K562 (cell line): Measurements from ENCODE around the gene NOP14. TPM values are rescaled to one million over a fixed set of nuclear protein-coding genes. Genes with fewer than 3 reads are reported as not detected.

Source experiments
- MIER1 ChIP-seq: fragments of 450-650 bp; IDR thresholded peaks from 2 replicates; pipeline ENCODE4 v1.6.1; 2016; ENCODE audit warnings: antibody characterized with exemption, mild to moderate bottlenecking, low read depth
- MYBL2 ChIP-seq, 2 experiments: fragments of 450-650 bp in 1 of 2; sonication (generic) in 1 of 2; formaldehyde crosslinking in 1 of 2; IDR thresholded peaks; 2 replicates each; pipeline versions ENCODE4 v1.6.1 to v1.8.1; 2017 to 2022; ENCODE audit warnings: borderline replicate concordance in 1 of 2, inconsistent platforms in 1 of 2, low read depth in 1 of 2, mild to moderate bottlenecking in 1 of 2, missing genetic modification reagents in 1 of 2, moderate library complexity in 1 of 2
- NFIC ChIP-seq: fragments of 450-650 bp; IDR thresholded peaks from 2 replicates; pipeline ENCODE4 v1.6.1; 2017; ENCODE audit warnings: mild to moderate bottlenecking, inconsistent platforms
- POLR2AphosphoS5 ChIP-seq: IDR thresholded peaks from 2 replicates; pipeline ENCODE4 v1.6.1; 2011; ENCODE audit warnings: mild to moderate bottlenecking, low read depth, low read length, moderate library complexity; ENCODE audit not compliant: control insufficient read depth, insufficient read depth
- POLR2G ChIP-seq: fragments of 200-400 bp; formaldehyde crosslinking; IDR thresholded peaks from 2 replicates; pipeline ENCODE4 v1.6.1; 2017; ENCODE audit warnings: low read depth, mild to moderate bottlenecking, antibody characterized with exemption, low read length, moderate library complexity
- PYGO2 ChIP-seq: fragments of 450-650 bp; IDR thresholded peaks from 2 replicates; pipeline ENCODE4 v1.6.1; 2016; ENCODE audit warnings: mild to moderate bottlenecking, missing genetic modification characterization, moderate library complexity, missing compliant biosample characterization
- RBM17 ChIP-seq: fragments of 200-400 bp; formaldehyde crosslinking; IDR thresholded peaks from 2 replicates; pipeline ENCODE4 v1.6.1; 2017; ENCODE audit warnings: low read depth, mild to moderate bottlenecking, low read length, borderline replicate concordance
- ZSCAN32 ChIP-seq: fragments of 450-650 bp; formaldehyde crosslinking; IDR thresholded peaks from 2 replicates; pipeline ENCODE4 v1.4.0; 2020; ENCODE audit warnings: mild to moderate bottlenecking, moderate library complexity
- polyA plus RNA-seq, 8 experiments: library from polyadenylated mRNA; depleted of rRNA in 4 of 8; stranded (reverse) in 5 of 8; unstranded in 3 of 8; fragments of >200 nt; fragmentation: Nextera tagmentation in 2 of 8; fragmentation: Illumina TruSeq in 1 of 8; extraction: Ambion mirVana in 2 of 8; extraction: Trizol in 1 of 8; gene quantifications; 2 replicates each; pipeline versions ENCODE4 v1.2.1 to v1.2.3, GENCODE V29; 2011 to 2014; ENCODE audit warnings: inconsistent platforms in 1 of 8, missing spikeins in 1 of 8
- total RNA-seq, 7 experiments: library from RNA; depleted of rRNA in 6 of 7; stranded (reverse); fragments of >200 nt in 6 of 7; fragmentation: Illumina TruSeq in 2 of 7; extraction: Trizol in 2 of 7; gene quantifications; 2 replicates each; pipeline versions ENCODE4 v1.2.1 to v1.2.3, GENCODE V29; 2011 to 2021; ENCODE audit warnings: low replicate concordance in 1 of 7
- TF ChIP-seq, protein P1 (sequence below): fragments of 250-450 bp; sonication (Bioruptor Pico); IDR thresholded peaks from 2 replicates; pipeline ENCODE4 v1.5.0; 2020; ENCODE audit warnings: mild to moderate bottlenecking
- TF ChIP-seq, protein P2 (sequence below): fragments of 450-650 bp; conservative IDR thresholded peaks from 2 replicates; pipeline ENCODE4 v1.6.1; 2016; ENCODE audit warnings: missing genetic modification characterization, low read depth, mild to moderate bottlenecking, control low read depth, missing compliant biosample characterization
- TF ChIP-seq, protein P3 (sequence below): sonication (generic); formaldehyde crosslinking; IDR thresholded peaks from 2 replicates; pipeline ENCODE4 v1.5.0; 2020; ENCODE audit warnings: missing genetic modification reagents

The NOP14 gene
- total and polyA plus RNA-seq, 9 of the 15 experiments (the other 6 are each of a cell fraction or from before 2014, with no cell fraction given): 12.7 to 76.0 (median 50.9) TPM

DNA sequence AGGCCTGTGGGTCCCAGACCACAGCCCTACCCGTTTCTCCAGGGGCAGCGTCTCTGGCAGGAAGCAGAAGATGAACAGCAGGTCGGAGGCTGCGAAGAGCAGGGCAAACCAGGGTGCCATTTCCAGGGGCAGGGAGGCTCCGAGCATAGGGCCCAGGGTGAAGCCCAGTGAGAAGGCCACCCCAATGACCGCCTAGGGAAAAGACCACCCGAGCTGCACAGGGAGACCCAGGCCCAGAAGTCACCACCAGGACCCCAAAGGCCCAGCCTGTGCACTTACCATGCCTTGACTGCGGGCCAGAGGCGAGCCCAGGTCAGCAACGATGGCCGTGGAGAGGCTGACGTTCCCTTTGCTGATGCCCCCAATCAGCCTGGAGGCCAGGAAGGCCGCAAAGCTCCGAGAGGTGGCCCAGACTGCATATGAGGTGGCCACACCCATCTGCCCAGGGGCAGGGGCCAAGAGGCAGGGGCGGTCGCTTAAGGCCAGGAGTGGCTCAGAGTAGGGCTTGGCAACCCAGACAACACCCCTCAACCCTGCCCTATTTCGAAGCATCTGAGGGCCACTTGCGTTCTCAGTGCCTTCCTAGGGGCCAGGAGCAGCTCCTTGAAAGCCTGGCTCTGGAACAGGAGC lies 30.8 kb downstream of the NOP14 start (continued):
- TF ChIP-seq POLR2AphosphoS5 (no peak), RBM17 (no peak), POLR2G (peak; percentile 2; the same call in 1 of the 2 replicates), PYGO2 (tag) (no peak), NFIC (no peak), MYBL2 (IDR thresholded peaks at IDR 0.05; ENCODE audit: low read depth) (no peak), MYBL2 (CRISPR knock-in tag; IDR thresholded peaks at IDR 0.05; ENCODE audit: borderline replicate concordance) (0 out of 2 replicates have a peak, but pooled peaks have one; percentile 24), ZSCAN32 (CRISPR knock-in tag) (no peak), MIER1 (no peak)
- TF ChIP-seq, protein P1, sequence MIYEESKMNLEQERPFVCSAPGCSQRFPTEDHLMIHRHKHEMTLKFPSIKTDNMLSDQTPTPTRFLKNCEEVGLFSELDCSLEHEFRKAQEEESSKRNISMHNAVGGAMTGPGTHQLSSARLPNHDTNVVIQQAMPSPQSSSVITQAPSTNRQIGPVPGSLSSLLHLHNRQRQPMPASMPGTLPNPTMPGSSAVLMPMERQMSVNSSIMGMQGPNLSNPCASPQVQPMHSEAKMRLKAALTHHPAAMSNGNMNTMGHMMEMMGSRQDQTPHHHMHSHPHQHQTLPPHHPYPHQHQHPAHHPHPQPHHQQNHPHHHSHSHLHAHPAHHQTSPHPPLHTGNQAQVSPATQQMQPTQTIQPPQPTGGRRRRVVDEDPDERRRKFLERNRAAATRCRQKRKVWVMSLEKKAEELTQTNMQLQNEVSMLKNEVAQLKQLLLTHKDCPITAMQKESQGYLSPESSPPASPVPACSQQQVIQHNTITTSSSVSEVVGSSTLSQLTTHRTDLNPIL (CRISPR knock-in tag): no peak
- TF ChIP-seq, protein P2, sequence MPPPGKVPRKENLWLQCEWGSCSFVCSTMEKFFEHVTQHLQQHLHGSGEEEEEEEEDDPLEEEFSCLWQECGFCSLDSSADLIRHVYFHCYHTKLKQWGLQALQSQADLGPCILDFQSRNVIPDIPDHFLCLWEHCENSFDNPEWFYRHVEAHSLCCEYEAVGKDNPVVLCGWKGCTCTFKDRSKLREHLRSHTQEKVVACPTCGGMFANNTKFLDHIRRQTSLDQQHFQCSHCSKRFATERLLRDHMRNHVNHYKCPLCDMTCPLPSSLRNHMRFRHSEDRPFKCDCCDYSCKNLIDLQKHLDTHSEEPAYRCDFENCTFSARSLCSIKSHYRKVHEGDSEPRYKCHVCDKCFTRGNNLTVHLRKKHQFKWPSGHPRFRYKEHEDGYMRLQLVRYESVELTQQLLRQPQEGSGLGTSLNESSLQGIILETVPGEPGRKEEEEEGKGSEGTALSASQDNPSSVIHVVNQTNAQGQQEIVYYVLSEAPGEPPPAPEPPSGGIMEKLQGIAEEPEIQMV (tag): no peak
- TF ChIP-seq, protein P3, sequence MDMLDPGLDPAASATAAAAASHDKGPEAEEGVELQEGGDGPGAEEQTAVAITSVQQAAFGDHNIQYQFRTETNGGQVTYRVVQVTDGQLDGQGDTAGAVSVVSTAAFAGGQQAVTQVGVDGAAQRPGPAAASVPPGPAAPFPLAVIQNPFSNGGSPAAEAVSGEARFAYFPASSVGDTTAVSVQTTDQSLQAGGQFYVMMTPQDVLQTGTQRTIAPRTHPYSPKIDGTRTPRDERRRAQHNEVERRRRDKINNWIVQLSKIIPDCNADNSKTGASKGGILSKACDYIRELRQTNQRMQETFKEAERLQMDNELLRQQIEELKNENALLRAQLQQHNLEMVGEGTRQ (CRISPR knock-in tag): no peak
